HepG2 (cell line): ENCODE results near the gene POLL. TPM values are rescaled to one million over a fixed set of nuclear protein-coding genes. Genes with fewer than 3 reads are reported as not detected.

Experiments
- ISL2 ChIP-seq: sonication (generic); formaldehyde crosslinking; IDR thresholded peaks from 2 replicates; pipeline ENCODE4 v1.5.0; 2020; ENCODE audit warnings: missing genetic modification reagents
- LRRFIP1 ChIP-seq: sonication (generic); formaldehyde crosslinking; conservative IDR thresholded peaks from 2 replicates; pipeline ENCODE4 v1.4.0; 2020; ENCODE audit warnings: missing genetic modification reagents
- SP140L ChIP-seq: sonication (generic); formaldehyde crosslinking; IDR thresholded peaks from 2 replicates; pipeline ENCODE4 v1.4.0; 2020; ENCODE audit warnings: missing genetic modification reagents, borderline replicate concordance
- THAP11 ChIP-seq: IDR thresholded peaks from 2 replicates; pipeline ENCODE4 v1.6.1; 2016; ENCODE audit warnings: missing biosample characterization, missing genetic modification reagents
- ZNF263 ChIP-seq: sonication (generic); formaldehyde crosslinking; IDR thresholded peaks from 2 replicates; pipeline ENCODE4 v1.4.0; 2020; ENCODE audit warnings: missing genetic modification reagents
- ZNF343 ChIP-seq: sonication (generic); formaldehyde crosslinking; IDR thresholded peaks from 2 replicates; pipeline ENCODE4 v1.4.0; 2020; ENCODE audit warnings: mild to moderate bottlenecking, missing genetic modification reagents
- ZNF451 ChIP-seq: sonication (generic); formaldehyde crosslinking; IDR thresholded peaks from 2 replicates; pipeline ENCODE4 v1.5.0; 2020; ENCODE audit warnings: mild to moderate bottlenecking, missing genetic modification reagents
- ZNF547 ChIP-seq: sonication (generic); formaldehyde crosslinking; IDR thresholded peaks from 2 replicates; pipeline ENCODE4 v1.5.1; 2020; ENCODE audit warnings: mild to moderate bottlenecking, missing genetic modification reagents
- ZNF576 ChIP-seq: sonication (generic); formaldehyde crosslinking; IDR thresholded peaks from 2 replicates; pipeline ENCODE4 v1.4.0; 2020; ENCODE audit warnings: mild to moderate bottlenecking, missing genetic modification reagents
- ZNF605 ChIP-seq: sonication (generic); formaldehyde crosslinking; IDR thresholded peaks from 2 replicates; pipeline ENCODE4 v1.8.0; 2022; ENCODE audit warnings: mild to moderate bottlenecking, missing genetic modification reagents
- ZSCAN5A ChIP-seq: sonication (generic); formaldehyde crosslinking; IDR thresholded peaks from 2 replicates; pipeline ENCODE4 v1.8.0; 2022; ENCODE audit warnings: mild to moderate bottlenecking, missing genetic modification reagents, borderline replicate concordance
- polyA plus RNA-seq, 8 experiments: library from polyadenylated mRNA; depleted of rRNA in 3 of 8; stranded (reverse) in 7 of 8; unstranded in 1 of 8; fragments of >200 nt; fragmentation: Illumina TruSeq in 4 of 8; extraction: Trizol in 4 of 8; gene quantifications; 2 replicates each; pipeline versions ENCODE4 v1.2.1 to v1.2.3, GENCODE V29; 2011 to 2016; ENCODE audit warnings: low read depth in 4 of 8, missing spikeins in 1 of 8, mixed read lengths in 1 of 8; ENCODE audit not compliant: insufficient read depth in 1 of 8
- total RNA-seq, 5 experiments: library from RNA; depleted of rRNA; stranded (reverse); fragments of >200 nt; fragmentation: Illumina TruSeq; extraction: Trizol; gene quantifications; 2 replicates each; pipeline ENCODE4 v1.2.3, GENCODE V29; 2016; ENCODE audit warnings: low read depth in 1 of 5
- TF ChIP-seq, protein P1 (sequence below): sonication (generic); formaldehyde crosslinking; IDR thresholded peaks from 2 replicates; pipeline ENCODE4 v1.5.0; 2020; ENCODE audit warnings: missing genetic modification reagents
- TF ChIP-seq, protein P2 (sequence below): sonication (generic); formaldehyde crosslinking; IDR thresholded peaks from 2 replicates; pipeline ENCODE4 v1.5.0; 2020; ENCODE audit warnings: mild to moderate bottlenecking, low read depth, missing genetic modification reagents, borderline replicate concordance

The POLL gene
- total and polyA plus RNA-seq, 2 of the 13 experiments (the other 11 are each of a cell fraction or from before 2014, with no cell fraction given): 13.8 to 19.1 TPM

GRCh38 chr10:101587725-101588653 lies at the start of gene POLL, which contains the start of gene DPCD (continued):
- TF ChIP-seq ISL2 (CRISPR knock-in tag) (peak; percentile 38; the same call in 1 of the 2 replicates), ZNF576 (CRISPR knock-in tag) (no peak), ZNF263 (CRISPR knock-in tag) (peak; percentile 76), ZSCAN5A (CRISPR knock-in tag) (no peak; the same call in 1 of the 2 replicates), ZNF547 (CRISPR knock-in tag) (no peak), ZNF451 (CRISPR knock-in tag) (no peak), ZNF605 (CRISPR knock-in tag) (0 out of 2 replicates have a peak, but pooled peaks have one; percentile 13), THAP11 (peak; percentile 93), ZNF343 (peak; percentile 62; the same call in 1 of the 2 replicates), SP140L (CRISPR knock-in tag) (no peak), LRRFIP1 (no peak)
- TF ChIP-seq, protein P1, sequence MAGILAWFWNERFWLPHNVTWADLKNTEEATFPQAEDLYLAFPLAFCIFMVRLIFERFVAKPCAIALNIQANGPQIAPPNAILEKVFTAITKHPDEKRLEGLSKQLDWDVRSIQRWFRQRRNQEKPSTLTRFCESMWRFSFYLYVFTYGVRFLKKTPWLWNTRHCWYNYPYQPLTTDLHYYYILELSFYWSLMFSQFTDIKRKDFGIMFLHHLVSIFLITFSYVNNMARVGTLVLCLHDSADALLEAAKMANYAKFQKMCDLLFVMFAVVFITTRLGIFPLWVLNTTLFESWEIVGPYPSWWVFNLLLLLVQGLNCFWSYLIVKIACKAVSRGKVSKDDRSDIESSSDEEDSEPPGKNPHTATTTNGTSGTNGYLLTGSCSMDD: no peak
- TF ChIP-seq, protein P2, sequence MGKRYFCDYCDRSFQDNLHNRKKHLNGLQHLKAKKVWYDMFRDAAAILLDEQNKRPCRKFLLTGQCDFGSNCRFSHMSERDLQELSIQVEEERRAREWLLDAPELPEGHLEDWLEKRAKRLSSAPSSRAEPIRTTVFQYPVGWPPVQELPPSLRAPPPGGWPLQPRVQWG (CRISPR knock-in tag): no peak
